Osteoblast (primary cell): ENCODE data around the gene CCDC92B. TPM values are rescaled to one million over a fixed set of nuclear protein-coding genes. Genes with fewer than 3 reads are reported as not detected.

Experiments used
- DNase-seq: peaks from one replicate; pipeline ENCODE4 v3.0.0; 2011; ENCODE audit warnings: low spot score, mixed read lengths; ENCODE audit not compliant: insufficient read length; ENCODE audit errors: missing footprints
- H2AFZ ChIP-seq: 2 replicates; pipeline ENCODE4 v1.6.0; 2011; ENCODE audit warnings: mild to moderate bottlenecking, low read length
- H3K27ac ChIP-seq: 2 replicates; pipeline ENCODE4 v1.5.1; 2011; ENCODE audit warnings: mild to moderate bottlenecking, low read depth, low read length, moderate library complexity
- H3K27me3 ChIP-seq: 2 replicates; pipeline ENCODE4 v1.6.0; 2012; ENCODE audit warnings: mild to moderate bottlenecking, control low read depth, inconsistent platforms, low read length, moderate library complexity; ENCODE audit not compliant: insufficient read depth
- H3K36me3 ChIP-seq: 2 replicates; pipeline ENCODE4 v1.5.1; 2011; ENCODE audit warnings: mild to moderate bottlenecking, low read length, control low read depth, moderate library complexity; ENCODE audit not compliant: insufficient read depth
- H3K4me1 ChIP-seq: 2 replicates; pipeline ENCODE4 v1.5.1; 2011; ENCODE audit warnings: mild to moderate bottlenecking, low read length, control low read depth, moderate library complexity; ENCODE audit not compliant: insufficient read depth
- H3K4me2 ChIP-seq: 2 replicates; pipeline ENCODE4 v1.6.0; 2011; ENCODE audit warnings: mild to moderate bottlenecking, low read length; ENCODE audit not compliant: insufficient read depth
- H3K4me3 ChIP-seq: fragments of 200-600 bp; sonication (generic); 3 replicates; pipeline ENCODE4 v1.5.1; 2012; ENCODE audit warnings: mild to moderate bottlenecking, low read length, inconsistent platforms; ENCODE audit not compliant: insufficient read depth
- H3K79me2 ChIP-seq: 2 replicates; pipeline ENCODE4 v1.6.0; 2012; ENCODE audit warnings: mild to moderate bottlenecking, low read length, control low read depth, inconsistent platforms; ENCODE audit not compliant: insufficient read depth
- H3K9me3 ChIP-seq: 2 replicates; pipeline ENCODE4 v1.5.1; 2011; ENCODE audit warnings: low read depth, low read length, control low read depth
- H4K20me1 ChIP-seq: 2 replicates; pipeline ENCODE4 v1.6.0; 2012; ENCODE audit warnings: mild to moderate bottlenecking, low read length, control low read depth; ENCODE audit not compliant: insufficient read depth
- total RNA-seq: library from RNA; depleted of rRNA; stranded (reverse); fragments of >200 nt; gene quantifications from 2 replicates; pipeline ENCODE4 v1.2.3, GENCODE V29; 2012
- TF ChIP-seq, protein P1 (sequence below): IDR thresholded peaks from 2 replicates; pipeline ENCODE4 v1.5.1; 2011; ENCODE audit warnings: mild to moderate bottlenecking, low read depth, low read length, moderate library complexity; ENCODE audit errors: extremely low read depth

Gene CCDC92B
- total RNA-seq, 1 donor: not detected

GRCh38 chr17:2684549-2684948 lies 64.9 kb downstream of the CCDC92B start:
- TF ChIP-seq, protein P1, sequence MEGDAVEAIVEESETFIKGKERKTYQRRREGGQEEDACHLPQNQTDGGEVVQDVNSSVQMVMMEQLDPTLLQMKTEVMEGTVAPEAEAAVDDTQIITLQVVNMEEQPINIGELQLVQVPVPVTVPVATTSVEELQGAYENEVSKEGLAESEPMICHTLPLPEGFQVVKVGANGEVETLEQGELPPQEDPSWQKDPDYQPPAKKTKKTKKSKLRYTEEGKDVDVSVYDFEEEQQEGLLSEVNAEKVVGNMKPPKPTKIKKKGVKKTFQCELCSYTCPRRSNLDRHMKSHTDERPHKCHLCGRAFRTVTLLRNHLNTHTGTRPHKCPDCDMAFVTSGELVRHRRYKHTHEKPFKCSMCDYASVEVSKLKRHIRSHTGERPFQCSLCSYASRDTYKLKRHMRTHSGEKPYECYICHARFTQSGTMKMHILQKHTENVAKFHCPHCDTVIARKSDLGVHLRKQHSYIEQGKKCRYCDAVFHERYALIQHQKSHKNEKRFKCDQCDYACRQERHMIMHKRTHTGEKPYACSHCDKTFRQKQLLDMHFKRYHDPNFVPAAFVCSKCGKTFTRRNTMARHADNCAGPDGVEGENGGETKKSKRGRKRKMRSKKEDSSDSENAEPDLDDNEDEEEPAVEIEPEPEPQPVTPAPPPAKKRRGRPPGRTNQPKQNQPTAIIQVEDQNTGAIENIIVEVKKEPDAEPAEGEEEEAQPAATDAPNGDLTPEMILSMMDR: no peak
- no peak overlapping the region for H3K27ac ChIP-seq
- peaks cover 23% of the 10 kb centered on the region for H3K4me1 ChIP-seq
- no peak overlapping the region for H3K4me3 ChIP-seq
- H3K27me3 ChIP-seq: no peaks in the 10 kb centered on the region
- H3K9me3 ChIP-seq: no peaks in the 10 kb centered on the region
- H3K79me2 ChIP-seq: peaks cover 29% of the 10 kb centered on the region
- no peak overlapping the region for H2AFZ ChIP-seq
- peaks cover 14% of the 10 kb centered on the region for H4K20me1 ChIP-seq
- H3K4me2 ChIP-seq: no peak overlapping the region
- no peak for DNase-seq
- H3K36me3 ChIP-seq: peaks cover 45% of the 10 kb centered on the region

DNA sequence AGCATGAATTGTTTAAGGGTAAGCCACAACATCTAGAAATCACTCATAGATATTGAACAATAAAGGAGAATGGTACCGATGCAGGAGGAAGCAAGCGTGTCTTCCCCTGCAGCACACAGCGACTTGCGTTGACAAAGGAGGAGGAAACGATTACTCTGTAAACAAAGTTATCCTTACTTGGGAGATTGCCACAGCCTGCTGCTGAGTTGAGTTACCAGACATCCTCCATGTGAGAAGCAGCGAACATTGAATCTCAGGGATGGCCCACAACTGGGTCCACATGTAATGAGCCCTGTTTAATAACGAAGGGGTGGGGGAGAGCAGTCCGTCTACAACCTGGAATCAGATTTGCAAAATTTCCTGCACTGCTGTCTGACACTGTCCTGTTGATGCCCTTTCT lies 65.5 kb downstream of the CCDC92B start:
- Histone ChIP-seq H3K27me3 (no peaks in the 10 kb centered on the region), H3K36me3 (peaks cover 50% of the 10 kb centered on the region), H2AFZ (no peak overlapping the region), H3K4me3 (no peak overlapping the region), H3K4me2 (no peak overlapping the region), H3K79me2 (peaks cover 35% of the 10 kb centered on the region), H3K27ac (no peak overlapping the region), H3K9me3 (no peaks in the 10 kb centered on the region), H4K20me1 (peaks cover 17% of the 10 kb centered on the region), H3K4me1 (peaks cover 23% of the 10 kb centered on the region)
- TF ChIP-seq, protein P1: no peak
- DNase-seq: no peak

- TF ChIP-seq, protein P1: no peak
- Histone ChIP-seq H3K27me3 (no peaks in the 10 kb centered on the region), H3K4me1 (peaks cover 23% of the 10 kb centered on the region), H4K20me1 (peaks cover 18% of the 10 kb centered on the region), H2AFZ (no peak overlapping the region), H3K27ac (no peak overlapping the region), H3K4me2 (no peak overlapping the region), H3K9me3 (no peaks in the 10 kb centered on the region), H3K79me2 (peaks cover 39% of the 10 kb centered on the region), H3K4me3 (no peak overlapping the region), H3K36me3 (peaks cover 58% of the 10 kb centered on the region)
- peak; percentile 75 for DNase-seq
Observed at GRCh38 chr17:2682176-2682938, 67.1 kb downstream of the CCDC92B start.

GRCh38 chr17:2681650-2682049 lies 67.8 kb downstream of the CCDC92B start:
- H4K20me1 ChIP-seq: peaks cover 14% of the 10 kb centered on the region
- H3K79me2 ChIP-seq: peaks cover 43% of the 10 kb centered on the region
- no peaks in the 10 kb centered on the region for H3K9me3 ChIP-seq
- peaks cover 62% of the 10 kb centered on the region for H3K36me3 ChIP-seq
- H2AFZ ChIP-seq: no peak overlapping the region
- DNase-seq: no peak
- H3K27me3 ChIP-seq: no peaks in the 10 kb centered on the region
- H3K27ac ChIP-seq: no peak overlapping the region
- no peak overlapping the region for H3K4me3 ChIP-seq
- peaks cover 18% of the 10 kb centered on the region for H3K4me1 ChIP-seq
- H3K4me2 ChIP-seq: no peak overlapping the region
- TF ChIP-seq, protein P1: no peak
